Muscle layer of colon (tissue), 2 donors: ENCODE results near the gene SRI.
"Not testable (repeated sequence)": the region's sequence is repeated elsewhere in the genome, so short reads cannot be mapped to it uniquely, and the experiment has no call there.

Experiments
- H3K27ac ChIP-seq: one replicate; pipeline ENCODE4 v1.7.0; 2013; ENCODE audit warnings: low read depth, mild to moderate bottlenecking, low read length, moderate library complexity
- H3K27me3 ChIP-seq, 2 donors: one replicate each; pipeline ENCODE4 v1.7.0; 2013; ENCODE audit warnings: low read length in 2 of 2, mild to moderate bottlenecking in 2 of 2; ENCODE audit not compliant: insufficient read depth in 2 of 2, control insufficient read depth in 1 of 2
- H3K36me3 ChIP-seq: one replicate; pipeline ENCODE4 v1.7.0; 2013; ENCODE audit warnings: mild to moderate bottlenecking, low read length; ENCODE audit not compliant: insufficient read depth
- H3K4me1 ChIP-seq: one replicate; pipeline ENCODE4 v1.7.0; 2013; ENCODE audit warnings: mild to moderate bottlenecking, low read length; ENCODE audit not compliant: insufficient read depth
- H3K4me3 ChIP-seq, 2 donors: one replicate each; pipeline ENCODE4 v1.7.0; 2013; ENCODE audit warnings: low read length in 2 of 2, low read depth in 1 of 2, mild to moderate bottlenecking in 1 of 2, moderate library complexity in 1 of 2
- H3K9ac ChIP-seq: one replicate; pipeline ENCODE4 v1.7.0; 2013; ENCODE audit warnings: low read length
- H3K9me3 ChIP-seq: one replicate; pipeline ENCODE4 v1.7.0; 2013; ENCODE audit warnings: mild to moderate bottlenecking, low read length
- donor health status: abdominal sarcoma.
- donor health status: Adenocarcinoma of cecum.

The SRI gene, protein sequence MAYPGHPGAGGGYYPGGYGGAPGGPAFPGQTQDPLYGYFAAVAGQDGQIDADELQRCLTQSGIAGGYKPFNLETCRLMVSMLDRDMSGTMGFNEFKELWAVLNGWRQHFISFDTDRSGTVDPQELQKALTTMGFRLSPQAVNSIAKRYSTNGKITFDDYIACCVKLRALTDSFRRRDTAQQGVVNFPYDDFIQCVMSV

DNA sequence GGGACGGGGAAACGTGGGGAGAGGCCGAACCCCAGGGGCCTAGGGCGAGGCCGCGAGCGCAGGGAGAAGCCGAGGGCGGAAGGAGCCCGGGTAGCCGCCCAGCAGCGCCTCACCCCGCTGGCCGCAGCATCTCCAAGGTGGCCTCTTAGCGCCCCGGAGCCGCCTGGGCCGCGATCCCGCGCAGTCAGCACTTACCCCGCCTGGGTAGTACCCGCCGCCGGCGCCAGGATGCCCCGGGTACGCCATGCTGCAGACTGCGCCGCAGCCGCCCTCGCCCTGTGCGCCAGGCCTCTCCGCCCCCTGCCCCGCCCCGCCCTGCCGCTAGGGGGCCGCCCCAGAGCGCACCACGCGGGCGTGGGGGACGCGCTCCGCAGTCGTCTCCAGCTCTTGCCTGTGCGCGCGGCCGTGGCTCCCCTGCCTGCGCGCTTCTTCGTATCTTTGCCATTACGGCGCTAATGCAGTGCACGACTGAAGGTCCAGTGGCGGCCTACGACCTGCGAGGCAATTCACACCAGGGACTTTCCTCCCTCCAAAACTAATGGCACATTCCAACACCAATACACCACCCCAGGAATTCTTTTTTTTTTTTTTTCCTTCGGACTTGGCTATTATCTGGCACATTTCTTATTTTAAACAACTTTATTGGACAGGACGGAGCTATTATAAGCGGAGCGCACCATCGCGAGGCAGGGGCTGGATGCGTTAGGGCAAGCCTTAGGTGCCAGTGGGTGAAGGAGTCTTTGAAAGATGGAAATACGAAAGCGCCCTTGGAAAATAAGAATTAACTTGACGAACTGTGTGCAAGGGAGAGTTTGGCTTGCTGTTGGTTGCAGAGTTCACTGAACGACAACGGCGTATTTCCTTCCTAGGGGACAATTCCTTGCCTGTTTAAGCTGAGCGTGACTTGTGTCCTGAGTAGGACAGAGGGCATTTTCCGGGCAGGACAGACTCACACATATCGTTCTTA, at the start of gene SRI:
SRI (minus strand) TSS at position 258 of the 967 bp plus-strand sequence; CDS start at position 246, 12 bp downstream.
- H3K27me3 ChIP-seq: no peaks in the 10 kb centered on the region
- peak within 1 kb of the TSS; percentile 87 to 92 for H3K4me3 ChIP-seq
- H3K4me1 ChIP-seq: peaks cover 13% of the 10 kb centered on the region
- peak within 1 kb of the TSS; percentile 66 for H3K9ac ChIP-seq
- H3K27ac ChIP-seq: peak within 1 kb of the TSS; percentile 75
- H3K36me3 ChIP-seq: peaks cover 16% of the 10 kb centered on the region
- H3K9me3 ChIP-seq: no peaks in the 10 kb centered on the region

DNA sequence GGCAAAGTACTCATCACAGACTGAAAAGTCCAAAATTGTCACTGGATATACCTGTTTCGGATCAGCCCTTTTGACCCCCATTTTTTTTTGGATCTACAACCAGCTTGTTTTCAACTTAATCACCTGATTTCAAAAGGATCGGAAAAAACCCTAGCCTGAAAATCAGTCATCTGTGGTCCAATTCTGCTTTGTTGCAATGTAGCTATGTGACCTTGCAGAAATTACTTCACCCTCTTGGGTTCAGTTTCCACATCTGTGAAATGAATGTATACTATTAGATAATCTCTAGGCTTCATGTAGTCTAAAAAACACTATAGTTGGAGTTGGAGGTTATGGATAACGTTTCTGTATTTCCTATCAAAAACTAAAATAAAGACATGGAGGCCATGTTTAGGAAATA, 49.7 kb upstream of the SRI start:
- Histone ChIP-seq H3K4me3 (no peak overlapping the region), H3K27me3 (no peaks in the 10 kb centered on the region), H3K4me1 (no peaks in the 10 kb centered on the region), H3K9me3 (no peaks in the 10 kb centered on the region), H3K9ac (no peak overlapping the region), H3K27ac (no peak overlapping the region), H3K36me3 (no peaks in the 10 kb centered on the region)

DNA sequence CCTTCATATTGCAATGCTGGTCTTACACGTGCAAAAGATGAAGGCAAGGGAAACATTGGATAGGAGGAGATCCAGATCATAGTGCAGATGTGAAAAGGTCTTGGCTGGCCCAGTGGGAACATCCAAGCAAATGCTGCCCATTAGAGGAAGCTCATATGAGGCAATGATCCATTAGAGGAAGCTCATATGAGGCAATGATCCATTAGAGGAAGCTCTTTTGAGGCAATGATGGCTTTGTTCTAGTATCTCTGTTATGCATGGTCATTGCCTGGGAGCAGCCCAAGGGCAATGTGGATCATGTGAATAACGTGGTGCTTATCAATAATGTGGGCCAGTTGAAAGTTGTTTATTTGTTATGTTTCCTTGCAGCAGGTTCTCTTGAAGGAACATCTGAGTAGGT, 49.0 kb upstream of the SRI start:
- Histone ChIP-seq H3K9ac (no peak overlapping the region), H3K27ac (no peak overlapping the region), H3K36me3 (no peaks in the 10 kb centered on the region), H3K4me3 (no peak overlapping the region), H3K9me3 (no peaks in the 10 kb centered on the region), H3K27me3 (no peaks in the 10 kb centered on the region), H3K4me1 (no peaks in the 10 kb centered on the region)

DNA sequence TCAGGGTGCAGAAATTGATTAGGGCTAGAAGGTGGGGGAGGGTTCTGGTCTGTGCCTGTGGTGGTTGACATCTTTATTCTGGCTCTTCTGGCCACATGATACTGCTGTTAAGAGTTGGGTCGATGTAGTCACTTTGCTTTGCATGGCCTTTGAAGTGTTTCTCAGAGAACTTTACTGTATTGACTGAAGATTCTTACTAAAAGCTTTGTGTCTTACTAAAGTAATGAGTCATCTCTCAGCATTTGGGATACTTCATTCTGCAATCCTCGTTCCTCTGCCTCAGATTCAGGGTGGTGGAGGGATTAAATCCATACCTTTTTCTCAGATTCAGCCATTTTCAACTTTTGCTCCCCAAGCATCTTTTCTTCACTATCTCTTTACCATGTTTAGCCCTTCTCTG, 48.2 kb upstream of the SRI start:
- no peaks in the 10 kb centered on the region for H3K4me1 ChIP-seq
- no peak overlapping the region for H3K27ac ChIP-seq
- no peak overlapping the region for H3K9ac ChIP-seq
- H3K27me3 ChIP-seq: no peaks in the 10 kb centered on the region
- H3K36me3 ChIP-seq: no peaks in the 10 kb centered on the region
- no peaks in the 10 kb centered on the region for H3K9me3 ChIP-seq
- no peak overlapping the region for H3K4me3 ChIP-seq

DNA sequence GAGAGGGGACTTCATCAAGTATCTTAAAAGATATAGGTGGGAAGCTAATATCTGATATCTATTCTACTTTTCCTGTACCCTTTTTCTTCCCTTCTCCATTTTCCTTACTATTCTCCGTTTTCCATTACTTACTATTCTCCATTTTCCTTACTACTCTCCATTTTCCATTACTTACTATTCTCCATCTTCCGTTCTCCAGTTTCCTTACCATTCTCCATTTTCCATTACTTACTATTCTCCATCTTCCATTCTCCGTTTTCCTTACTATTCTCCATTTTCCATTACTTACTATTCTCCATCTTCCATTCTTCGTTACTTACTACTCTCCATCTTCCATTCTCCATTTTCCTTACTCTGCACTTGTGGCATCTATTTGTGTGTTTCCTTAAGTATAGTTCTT, 47.6 kb upstream of the SRI start:
- Histone ChIP-seq H3K4me3 (no peak overlapping the region), H3K27ac (no peak overlapping the region)

DNA sequence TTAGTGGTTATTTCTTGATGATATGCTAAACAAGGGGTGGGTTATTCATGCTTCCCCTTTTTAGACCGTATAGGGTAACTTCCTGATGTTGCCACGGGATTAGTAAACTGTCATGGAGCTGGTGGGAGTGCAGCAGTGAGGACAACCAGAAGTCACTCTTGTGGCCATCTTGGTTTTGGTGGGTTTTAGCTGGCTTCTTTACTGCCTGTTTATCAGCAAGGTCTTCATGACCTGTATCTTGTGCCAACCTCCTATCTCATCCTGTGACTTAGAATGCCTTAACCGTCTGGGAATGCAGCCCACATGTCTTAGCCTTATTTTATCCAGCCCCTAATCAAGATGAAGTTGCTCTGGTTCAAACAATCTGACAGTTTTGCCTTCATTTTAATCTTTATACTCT, 45.1 kb upstream of the SRI start:
- not testable (repeated sequence) for H3K4me3 ChIP-seq, H3K27ac ChIP-seq, H3K9ac ChIP-seq, H3K9me3 ChIP-seq, H3K4me1 ChIP-seq, H3K36me3 ChIP-seq, H3K27me3 ChIP-seq

More for the DNA sequence above, 47.6 kb upstream of the SRI start:
- H3K27me3 ChIP-seq: no peaks in the 10 kb centered on the region
- no peak overlapping the region for H3K9ac ChIP-seq
- no peaks in the 10 kb centered on the region for H3K36me3 ChIP-seq
- no peaks in the 10 kb centered on the region for H3K4me1 ChIP-seq
- H3K9me3 ChIP-seq: no peaks in the 10 kb centered on the region

DNA sequence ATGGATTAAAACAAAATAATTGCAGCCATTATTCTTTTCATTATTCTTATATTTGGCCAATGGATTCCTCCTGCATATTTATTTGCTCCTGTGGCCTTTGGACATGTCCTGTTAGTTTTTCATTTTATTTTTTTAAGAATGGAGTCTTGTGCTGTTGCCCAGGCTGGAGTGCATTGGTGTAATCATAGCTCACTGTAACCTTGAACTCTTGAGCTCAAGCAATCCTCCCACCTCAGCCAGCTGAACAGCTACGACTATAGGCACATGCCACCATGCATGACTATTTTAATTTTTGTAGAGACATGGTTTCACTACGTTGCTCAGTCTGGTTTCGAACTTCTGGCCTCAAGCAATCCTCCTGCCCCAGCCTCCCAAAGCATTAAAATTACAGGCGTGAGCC, 42.7 kb upstream of the SRI start:
- no peaks in the 10 kb centered on the region for H3K27me3 ChIP-seq
- H3K4me1 ChIP-seq: no peaks in the 10 kb centered on the region
- H3K27ac ChIP-seq: no peak overlapping the region
- H3K9ac ChIP-seq: no peak overlapping the region
- no peaks in the 10 kb centered on the region for H3K9me3 ChIP-seq
- H3K4me3 ChIP-seq: no peak overlapping the region
- no peaks in the 10 kb centered on the region for H3K36me3 ChIP-seq

DNA sequence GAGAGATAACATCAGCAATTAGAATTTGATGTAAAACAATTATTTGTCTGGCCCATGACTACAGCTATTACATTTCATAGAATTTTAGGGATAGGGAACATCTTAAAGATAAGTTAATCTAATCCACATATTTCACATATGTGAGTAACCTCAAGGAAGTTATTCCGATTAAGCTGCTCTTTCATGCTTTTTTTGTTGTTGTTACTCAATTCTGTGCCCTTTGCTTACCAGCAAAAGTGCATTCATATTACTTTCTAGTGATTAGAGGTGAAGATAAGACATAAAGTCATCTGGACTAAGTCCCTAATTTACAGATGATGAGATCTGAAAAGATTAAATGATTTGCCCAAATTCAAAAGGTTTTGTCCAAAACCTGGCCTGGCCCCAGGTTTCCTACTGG, 40.9 kb upstream of the SRI start:
- no peak overlapping the region for H3K27ac ChIP-seq
- H3K27me3 ChIP-seq: no peaks in the 10 kb centered on the region
- H3K4me1 ChIP-seq: no peaks in the 10 kb centered on the region
- H3K9me3 ChIP-seq: no peaks in the 10 kb centered on the region
- H3K9ac ChIP-seq: no peak overlapping the region
- no peak overlapping the region for H3K4me3 ChIP-seq
- no peaks in the 10 kb centered on the region for H3K36me3 ChIP-seq

DNA sequence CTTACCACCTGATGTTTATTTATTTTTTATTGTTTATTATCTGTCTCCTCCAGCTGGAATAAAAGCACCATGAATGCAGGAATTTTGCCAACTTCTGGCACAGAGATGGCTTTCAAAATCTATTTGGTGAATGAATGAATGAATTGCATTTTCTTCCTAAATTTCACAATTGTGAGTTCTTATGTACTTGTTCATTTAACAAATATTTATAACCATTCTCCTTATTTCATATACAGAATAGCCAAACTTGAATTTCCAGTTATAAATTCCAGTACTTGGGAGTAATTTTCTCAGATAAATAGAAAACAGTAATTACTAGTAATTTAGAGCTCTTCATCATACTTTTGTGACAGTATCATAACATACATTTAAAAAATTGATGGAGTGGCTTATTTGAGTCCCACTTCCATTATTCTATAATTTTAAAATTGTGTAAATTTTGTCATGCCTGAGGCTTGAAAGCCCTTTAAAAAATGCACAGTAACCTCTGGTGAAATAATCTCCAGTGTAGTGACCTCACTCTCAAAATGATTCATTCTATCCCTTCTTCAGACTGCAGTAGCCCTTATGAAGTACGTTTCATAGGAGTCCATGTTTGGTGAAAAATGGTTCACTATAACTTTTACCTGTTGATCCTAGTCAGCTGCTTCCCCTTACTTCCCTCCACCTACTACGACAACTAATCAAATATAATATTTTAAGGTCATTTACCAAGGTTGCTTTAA, 40.0 kb upstream of the SRI start:
- no peaks in the 10 kb centered on the region for H3K4me1 ChIP-seq
- H3K9me3 ChIP-seq: no peaks in the 10 kb centered on the region
- no peaks in the 10 kb centered on the region for H3K27me3 ChIP-seq
- H3K27ac ChIP-seq: no peak overlapping the region
- no peaks in the 10 kb centered on the region for H3K36me3 ChIP-seq
- no peak overlapping the region for H3K9ac ChIP-seq
- no peak overlapping the region for H3K4me3 ChIP-seq

DNA sequence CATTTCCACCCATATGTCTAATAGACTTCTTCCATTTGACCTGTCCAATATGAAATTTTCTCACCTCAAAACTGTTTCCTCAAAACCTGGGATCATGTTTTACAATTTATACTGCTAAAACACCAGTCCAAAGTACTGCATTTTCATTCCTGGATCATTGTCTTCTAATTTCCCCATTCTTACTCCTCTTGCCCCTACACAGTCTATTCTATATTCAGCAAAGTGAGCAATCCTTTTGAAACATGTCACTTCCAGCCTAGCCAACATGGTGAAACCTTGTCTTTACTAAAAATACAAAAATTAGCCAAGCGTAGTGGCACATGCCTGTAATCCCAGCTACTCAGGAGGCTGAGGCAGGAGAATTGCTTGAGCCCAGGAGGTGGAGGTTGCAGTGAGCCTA, 38.5 kb upstream of the SRI start:
- H3K27me3 ChIP-seq, H3K9ac ChIP-seq, H3K9me3 ChIP-seq, H3K27ac ChIP-seq, H3K4me1 ChIP-seq, H3K36me3 ChIP-seq, H3K4me3 ChIP-seq: not testable (repeated sequence)

DNA sequence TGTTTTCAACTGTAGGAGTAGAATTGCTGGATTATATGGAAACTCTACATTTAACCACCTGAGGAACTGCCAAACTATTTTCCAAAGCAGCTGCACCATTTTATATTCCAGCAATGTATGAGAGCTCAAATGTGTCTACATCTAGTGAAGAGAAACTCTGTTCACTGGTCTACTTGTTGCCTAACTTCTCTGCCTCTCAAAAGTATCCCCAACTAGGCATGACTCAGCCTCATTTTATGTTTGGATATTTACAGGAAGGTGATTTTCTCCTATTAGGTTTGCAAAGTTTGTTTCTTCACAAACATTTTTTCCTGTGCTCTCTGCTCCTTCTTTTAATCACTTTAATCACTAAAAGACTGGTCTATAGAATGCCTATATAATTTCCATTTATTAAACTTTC, 37.1 kb upstream of the SRI start:
- Histone ChIP-seq H3K4me3 (no peak overlapping the region), H3K36me3 (no peaks in the 10 kb centered on the region), H3K9me3 (peaks cover 4% of the 10 kb centered on the region), H3K4me1 (no peaks in the 10 kb centered on the region), H3K27me3 (no peaks in the 10 kb centered on the region), H3K9ac (no peak overlapping the region), H3K27ac (no peak overlapping the region)
